DND-41 (cell line): ENCODE measurements around the gene SST.

ENCODE experiments used
- CTCF ChIP-seq: IDR thresholded peaks from 2 replicates; pipeline ENCODE4 v1.5.1; 2012; ENCODE audit warnings: borderline replicate concordance, low read length, moderate library complexity, mild to moderate bottlenecking; ENCODE audit not compliant: poor library complexity, severe bottlenecking; ENCODE audit errors: extremely low read depth
- EZH2 ChIP-seq: IDR thresholded peaks from 3 replicates; pipeline ENCODE4 v1.6.1; 2012; ENCODE audit warnings: borderline replicate concordance, low read depth, mild to moderate bottlenecking, moderate library complexity, low read length, inconsistent platforms; ENCODE audit not compliant: severe bottlenecking

- TF ChIP-seq CTCF (no peak), EZH2 (no peak)
Observed at GRCh38 chr3:187628169-187628568, 42.0 kb downstream of the SST start.
